ENCODE measurements around the gene STARD9. TPM values are rescaled to one million over a fixed set of nuclear protein-coding genes. Genes with fewer than 3 reads are reported as not detected.

STARD9 gene
- total and polyA plus RNA-seq, 10 of the 15 experiments (the other 5 are each of a cell fraction or from before 2014, with no cell fraction given): 0.58 to 11.5 (median 6.1) TPM

DNA sequence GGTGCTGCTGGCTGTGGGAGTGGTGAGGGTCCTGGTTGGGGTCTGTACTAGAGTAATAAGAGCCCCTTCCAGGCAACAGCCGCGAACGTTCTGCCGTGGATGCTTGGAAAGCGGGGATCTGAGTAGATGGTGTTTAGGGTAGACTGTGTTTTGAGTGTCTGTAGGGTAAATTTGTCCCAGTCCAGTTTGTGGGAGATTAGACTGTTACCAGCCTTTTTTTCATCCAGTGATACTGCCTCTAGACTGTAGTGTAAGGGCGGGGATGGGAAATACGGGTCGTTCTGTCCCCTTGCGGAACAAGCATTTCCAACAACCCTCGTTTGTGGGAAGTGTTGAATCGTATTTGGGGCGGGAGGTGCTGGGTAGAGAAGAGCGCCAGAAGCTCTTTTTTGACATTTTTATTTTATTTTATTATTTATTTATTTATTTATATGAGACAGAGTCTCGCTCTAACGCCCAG, 26.3 kb upstream of the STARD9 start:
- peak overlapping the region; percentile 23; the same call in 1 of the 2 replicates for H3K4me2 ChIP-seq (ENCODE audit: control insufficient read depth, insufficient read depth)
- in situ Hi-C loops (cut with MboI): no loop called here
- CTCF ChIA-PET: interaction anchor here (1.1 to 1.2 kb wide), 2 partner anchors 58 to 71 kb away, joined by 3 to 6 read pairs; partner anchors contain the start of gene ZNF106
- WGBS (ENCODE audit: insufficient coverage, insufficient replicate concordance, low lambda C conversion rate, missing lambda C conversion rate): under 1% methylated on average over 15 of the region's 15 CpGs
- ATAC-seq (peak; percentile 60), FAIRE-seq (no peak), DNase-seq (ENCODE audit: low read depth, low spot score) (no peak)
- H4K20me1 ChIP-seq (ENCODE audit: control insufficient read depth, insufficient read depth): no peaks in the 10 kb centered on the region
- no peaks in the 10 kb centered on the region for H3K9me3 ChIP-seq (replicated peaks; ENCODE audit: control insufficient read depth, insufficient read depth, low read length)
- peak overlapping the region; percentile 86 for H3K9ac ChIP-seq (ENCODE audit: control insufficient read depth, insufficient read depth, low read length)
- POLR2A ChIA-PET: interaction anchor here (0.6 to 2.3 kb wide), 7 partner anchors 19 to 124 kb away, joined by 3 to 10 read pairs (median 4); partner anchors contain the start of genes SNAP23 and ZNF106
- peaks cover 1 to 12% of the 10 kb centered on the region in 2 experiments; a peak in 2 of 4 replicates for H3K36me3 ChIP-seq (ENCODE audit: control insufficient read depth in 2 of 2, insufficient read depth in 2 of 2, low read length in 1 of 2)
- H3K27ac ChIP-seq (ENCODE audit: control insufficient read depth, insufficient read depth): peak overlapping the region; percentile 72
- H3K79me2 ChIP-seq (ENCODE audit: control insufficient read depth, insufficient read depth, low read length): peaks cover 66% of the 10 kb centered on the region
- peak overlapping the region; percentile 81 for H2AFZ ChIP-seq (ENCODE audit: control insufficient read depth, low read depth, low read length)
- H3K4me1 ChIP-seq (ENCODE audit: control insufficient read depth, insufficient read depth, low read length): no peaks in the 10 kb centered on the region; the same call in 1 of the 2 replicates
- H3K4me3 ChIP-seq: peak overlapping the region; percentile 76
- no peaks in the 10 kb centered on the region for H3K27me3 ChIP-seq (replicated peaks in 1 of 2; ENCODE audit: control insufficient read depth in 2 of 2, insufficient read depth in 2 of 2, low read length in 1 of 2)
- BruUV-seq (replicated peaks): TSS peak; percentile 66
- SMC1A ChIA-PET (ENCODE audit: uncharacterized antibody, unreplicated experiment): interaction anchor here (0.8 to 5.4 kb wide), 6 partner anchors 10 to 58 kb away, joined by 3 to 45 read pairs (median 4); partner anchors contain the start of gene ZNF106
- RAD21 ChIA-PET (ENCODE audit: unreplicated experiment): interaction anchor here (0.6 to 2.7 kb wide), 6 partner anchors 15 to 100 kb away, joined by 3 to 9 read pairs (median 5); partner anchors contain the start of genes SNAP23, STARD9 and ZNF106
- intact Hi-C loops (cut with micrococcal nuclease; ENCODE audit: unreplicated experiment): loop anchor here (2.0 kb wide), 1 partner anchor 102 kb away; no protein-coding TSS in a partner anchor
- TF ChIP-seq SMAD5 (IDR thresholded peaks at IDR 0.05; ENCODE audit: low read depth) (0 out of 2 replicates have a peak, but pooled peaks have one; percentile 4), HDGF (IDR thresholded peaks at IDR 0.05) (0 out of 2 replicates have a peak, but pooled peaks have one; percentile 4), BRCA1 (IDR thresholded peaks at IDR 0.05; ENCODE audit: low read depth, low read length) (no peak), KLF5 (IDR thresholded peaks at IDR 0.05; ENCODE audit: partially characterized antibody) (no peak), SMARCA5 (IDR thresholded peaks at IDR 0.05) (no peak), SUPT20H (IDR thresholded peaks at IDR 0.05; ENCODE audit: borderline replicate concordance, control insufficient read depth, low read depth, low read length) (no peak), IKZF2 (IDR thresholded peaks at IDR 0.05) (no peak), RUNX3 (IDR thresholded peaks at IDR 0.05; ENCODE audit: low read length) (no peak), NRF1 (conservative IDR thresholded peaks at IDR 0.05; ENCODE audit: low read depth, low read length) (no peak)
- TF ChIP-seq, protein P1, sequence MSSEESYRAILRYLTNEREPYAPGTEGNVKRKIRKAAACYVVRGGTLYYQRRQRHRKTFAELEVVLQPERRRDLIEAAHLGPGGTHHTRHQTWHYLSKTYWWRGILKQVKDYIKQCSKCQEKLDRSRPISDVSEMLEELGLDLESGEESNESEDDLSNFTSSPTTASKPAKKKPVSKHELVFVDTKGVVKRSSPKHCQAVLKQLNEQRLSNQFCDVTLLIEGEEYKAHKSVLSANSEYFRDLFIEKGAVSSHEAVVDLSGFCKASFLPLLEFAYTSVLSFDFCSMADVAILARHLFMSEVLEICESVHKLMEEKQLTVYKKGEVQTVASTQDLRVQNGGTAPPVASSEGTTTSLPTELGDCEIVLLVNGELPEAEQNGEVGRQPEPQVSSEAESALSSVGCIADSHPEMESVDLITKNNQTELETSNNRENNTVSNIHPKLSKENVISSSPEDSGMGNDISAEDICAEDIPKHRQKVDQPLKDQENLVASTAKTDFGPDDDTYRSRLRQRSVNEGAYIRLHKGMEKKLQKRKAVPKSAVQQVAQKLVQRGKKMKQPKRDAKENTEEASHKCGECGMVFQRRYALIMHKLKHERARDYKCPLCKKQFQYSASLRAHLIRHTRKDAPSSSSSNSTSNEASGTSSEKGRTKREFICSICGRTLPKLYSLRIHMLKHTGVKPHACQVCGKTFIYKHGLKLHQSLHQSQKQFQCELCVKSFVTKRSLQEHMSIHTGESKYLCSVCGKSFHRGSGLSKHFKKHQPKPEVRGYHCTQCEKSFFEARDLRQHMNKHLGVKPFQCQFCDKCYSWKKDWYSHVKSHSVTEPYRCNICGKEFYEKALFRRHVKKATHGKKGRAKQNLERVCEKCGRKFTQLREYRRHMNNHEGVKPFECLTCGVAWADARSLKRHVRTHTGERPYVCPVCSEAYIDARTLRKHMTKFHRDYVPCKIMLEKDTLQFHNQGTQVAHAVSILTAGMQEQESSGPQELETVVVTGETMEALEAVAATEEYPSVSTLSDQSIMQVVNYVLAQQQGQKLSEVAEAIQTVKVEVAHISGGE (CRISPR knock-in tag; IDR thresholded peaks at IDR 0.05): no peak
- TF ChIP-seq, protein P2, sequence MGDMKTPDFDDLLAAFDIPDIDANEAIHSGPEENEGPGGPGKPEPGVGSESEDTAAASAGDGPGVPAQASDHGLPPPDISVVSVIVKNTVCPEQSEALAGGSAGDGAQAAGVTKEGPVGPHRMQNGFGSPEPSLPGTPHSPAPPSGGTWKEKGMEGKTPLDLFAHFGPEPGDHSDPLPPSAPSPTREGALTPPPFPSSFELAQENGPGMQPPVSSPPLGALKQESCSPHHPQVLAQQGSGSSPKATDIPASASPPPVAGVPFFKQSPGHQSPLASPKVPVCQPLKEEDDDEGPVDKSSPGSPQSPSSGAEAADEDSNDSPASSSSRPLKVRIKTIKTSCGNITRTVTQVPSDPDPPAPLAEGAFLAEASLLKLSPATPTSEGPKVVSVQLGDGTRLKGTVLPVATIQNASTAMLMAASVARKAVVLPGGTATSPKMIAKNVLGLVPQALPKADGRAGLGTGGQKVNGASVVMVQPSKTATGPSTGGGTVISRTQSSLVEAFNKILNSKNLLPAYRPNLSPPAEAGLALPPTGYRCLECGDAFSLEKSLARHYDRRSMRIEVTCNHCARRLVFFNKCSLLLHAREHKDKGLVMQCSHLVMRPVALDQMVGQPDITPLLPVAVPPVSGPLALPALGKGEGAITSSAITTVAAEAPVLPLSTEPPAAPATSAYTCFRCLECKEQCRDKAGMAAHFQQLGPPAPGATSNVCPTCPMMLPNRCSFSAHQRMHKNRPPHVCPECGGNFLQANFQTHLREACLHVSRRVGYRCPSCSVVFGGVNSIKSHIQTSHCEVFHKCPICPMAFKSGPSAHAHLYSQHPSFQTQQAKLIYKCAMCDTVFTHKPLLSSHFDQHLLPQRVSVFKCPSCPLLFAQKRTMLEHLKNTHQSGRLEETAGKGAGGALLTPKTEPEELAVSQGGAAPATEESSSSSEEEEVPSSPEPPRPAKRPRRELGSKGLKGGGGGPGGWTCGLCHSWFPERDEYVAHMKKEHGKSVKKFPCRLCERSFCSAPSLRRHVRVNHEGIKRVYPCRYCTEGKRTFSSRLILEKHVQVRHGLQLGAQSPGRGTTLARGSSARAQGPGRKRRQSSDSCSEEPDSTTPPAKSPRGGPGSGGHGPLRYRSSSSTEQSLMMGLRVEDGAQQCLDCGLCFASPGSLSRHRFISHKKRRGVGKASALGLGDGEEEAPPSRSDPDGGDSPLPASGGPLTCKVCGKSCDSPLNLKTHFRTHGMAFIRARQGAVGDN (IDR thresholded peaks at IDR 0.05): no peak

Measured in GM12878 (cell line).